Daoy (cell line): Measurements from ENCODE around the gene TMEM178A. TPM values are rescaled to one million over a fixed set of nuclear protein-coding genes. Genes with fewer than 3 reads are reported as not detected.

Experiments used
- DNase-seq: peaks from one replicate; pipeline ENCODE4 v3.0.0-alpha.2; 2015; ENCODE audit warnings: low read depth
- total RNA-seq: library from RNA; depleted of rRNA; stranded (reverse); fragments of >200 nt; shearing (Covaris generic); gene quantifications from 2 replicates; pipeline ENCODE4 v1.2.3, GENCODE V29; 2014; rRNA removed

The TMEM178A gene
- total RNA-seq, 1 experiment from 2014 or later: 1.4 TPM

GRCh38 chr2:39739386-39739785 lies 73.7 kb downstream of the TMEM178A start:
- no peak for DNase-seq

DNA sequence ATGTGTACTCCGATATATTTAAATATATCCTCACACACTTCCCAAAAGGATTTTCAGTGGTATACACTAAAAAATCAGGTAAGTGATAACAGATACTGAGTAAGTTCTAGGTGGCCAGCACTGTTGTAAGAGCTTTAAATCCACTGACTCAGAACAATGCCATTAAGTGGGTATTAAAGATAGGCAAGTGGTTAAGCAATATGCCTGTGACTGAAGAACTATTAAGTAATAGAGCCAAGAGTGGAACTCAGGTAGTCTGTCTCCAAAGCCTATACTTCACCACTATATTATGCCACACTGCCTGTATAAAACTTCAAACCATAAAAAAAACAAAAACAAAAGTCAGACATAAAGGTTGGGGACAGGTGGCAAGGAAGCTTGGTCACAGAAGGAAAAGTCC lies 76.2 kb downstream of the TMEM178A start:
- no peak for DNase-seq

- DNase-seq: no peak
Measured at GRCh38 chr2:39743269-39743776, 77.6 kb downstream of the TMEM178A start.

GRCh38 chr2:39755466-39755865 lies 89.7 kb downstream of the TMEM178A start:
- DNase-seq: no peak

- DNase-seq: no peak
Measured at GRCh38 chr2:39757156-39757555, 91.4 kb downstream of the TMEM178A start.

- DNase-seq: no peak
Measured at GRCh38 chr2:39762448-39762847, 96.7 kb downstream of the TMEM178A start.

Other genes starting within 250 kb of the TMEM178A start
- 29.9 and 42.5 TPM in 2 replicates for gene MAP4K3, start 228.6 kb upstream of the TMEM178A start, total RNA-seq
- gene THUMPD2, start 113.3 kb downstream of the TMEM178A start, total RNA-seq: 13.6 and 15.8 TPM in 2 replicates